Lower leg skin (tissue), 4 donors: ENCODE data around the gene EPSTI1. TPM values are rescaled to one million over a fixed set of nuclear protein-coding genes. Genes with fewer than 3 reads are reported as not detected.

Experiments used
- DNase-seq, 2 donors: peaks; one replicate each; pipeline ENCODE4 v3.0.0-alpha.2; 2019; ENCODE audit warnings: low spot score in 2 of 2
- H3K4me3 ChIP-seq: fragments of 200-600 bp; sonication (generic); 2 replicates; pipeline ENCODE4 v1.5.1; 2017; ENCODE audit warnings: mild to moderate bottlenecking, low read depth; ENCODE audit not compliant: poor library complexity, severe bottlenecking
- POLR2A ChIP-seq, 2 donors: fragments of 450-650 bp; IDR thresholded peaks; one replicate each; pipeline ENCODE4 v1.6.1; 2016 to 2017; ENCODE audit warnings: antibody characterized with exemption in 2 of 2, mild to moderate bottlenecking in 1 of 2, moderate library complexity in 1 of 2
- WGBS, 2 donors: methylation state at CpG; one replicate each; pipeline ENCODE4 v1.1.5; 2018; 5-methylcytosine and 5-hydroxymethylcytosine counted together
- intact Hi-C: fragments of 100-400 bp; cut with DNase I; formaldehyde crosslinking; loops from one replicate; pipeline ENCODE4 v1.15.0; 2023; ENCODE audit warnings: low total_unique reads
- total RNA-seq, 4 donors: library from RNA; depleted of rRNA; stranded (reverse); fragments of >200 nt; gene quantifications; one replicate each; pipeline ENCODE4 v1.1.0, GENCODE V29; 2016
- TF ChIP-seq, protein P1 (sequence below), 3 donors: fragments of 450-650 bp; IDR thresholded peaks; one replicate each; pipeline ENCODE4 v1.5.1; 2016; ENCODE audit warnings: antibody characterized with exemption in 3 of 3, mild to moderate bottlenecking in 3 of 3, moderate library complexity in 2 of 3

The EPSTI1 gene
- total RNA-seq, 4 donors from 2014 or later: 0.79 to 4.8 (median 0.91) TPM; not detected in 1

DNA sequence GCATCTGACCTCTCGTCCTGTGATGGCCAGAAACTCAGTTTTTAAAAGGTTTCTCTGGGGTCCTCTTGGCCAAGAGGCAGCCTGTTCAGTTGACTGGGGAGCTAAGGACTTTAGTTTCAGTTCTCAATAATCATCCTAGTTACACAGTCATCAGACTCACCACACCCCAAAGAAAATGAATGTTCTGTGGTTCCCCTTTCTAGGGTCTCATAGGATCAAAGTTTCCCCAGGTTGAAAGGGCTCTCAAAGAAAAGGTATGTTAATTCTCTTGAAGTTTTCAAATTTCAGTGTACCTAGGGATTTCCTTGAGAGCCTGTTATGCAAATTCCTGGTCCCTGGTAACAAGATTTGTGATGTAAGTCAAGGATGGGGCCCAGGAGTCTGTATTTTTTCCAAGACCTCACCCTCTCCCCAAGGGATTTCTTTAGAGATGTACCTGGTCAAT lies 115.7 kb downstream of the EPSTI1 start:
- 60 to 71% methylated on average over 1 of the region's 1 CpG for WGBS, 2 donors
- TF ChIP-seq POLR2A (IDR thresholded peaks at IDR 0.05): no peak
- TF ChIP-seq, protein P1, sequence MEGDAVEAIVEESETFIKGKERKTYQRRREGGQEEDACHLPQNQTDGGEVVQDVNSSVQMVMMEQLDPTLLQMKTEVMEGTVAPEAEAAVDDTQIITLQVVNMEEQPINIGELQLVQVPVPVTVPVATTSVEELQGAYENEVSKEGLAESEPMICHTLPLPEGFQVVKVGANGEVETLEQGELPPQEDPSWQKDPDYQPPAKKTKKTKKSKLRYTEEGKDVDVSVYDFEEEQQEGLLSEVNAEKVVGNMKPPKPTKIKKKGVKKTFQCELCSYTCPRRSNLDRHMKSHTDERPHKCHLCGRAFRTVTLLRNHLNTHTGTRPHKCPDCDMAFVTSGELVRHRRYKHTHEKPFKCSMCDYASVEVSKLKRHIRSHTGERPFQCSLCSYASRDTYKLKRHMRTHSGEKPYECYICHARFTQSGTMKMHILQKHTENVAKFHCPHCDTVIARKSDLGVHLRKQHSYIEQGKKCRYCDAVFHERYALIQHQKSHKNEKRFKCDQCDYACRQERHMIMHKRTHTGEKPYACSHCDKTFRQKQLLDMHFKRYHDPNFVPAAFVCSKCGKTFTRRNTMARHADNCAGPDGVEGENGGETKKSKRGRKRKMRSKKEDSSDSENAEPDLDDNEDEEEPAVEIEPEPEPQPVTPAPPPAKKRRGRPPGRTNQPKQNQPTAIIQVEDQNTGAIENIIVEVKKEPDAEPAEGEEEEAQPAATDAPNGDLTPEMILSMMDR (IDR thresholded peaks at IDR 0.05): no peak
- intact Hi-C loops: no loop called here
- H3K4me3 ChIP-seq: no peak overlapping the region
- DNase-seq: no peak

DNA sequence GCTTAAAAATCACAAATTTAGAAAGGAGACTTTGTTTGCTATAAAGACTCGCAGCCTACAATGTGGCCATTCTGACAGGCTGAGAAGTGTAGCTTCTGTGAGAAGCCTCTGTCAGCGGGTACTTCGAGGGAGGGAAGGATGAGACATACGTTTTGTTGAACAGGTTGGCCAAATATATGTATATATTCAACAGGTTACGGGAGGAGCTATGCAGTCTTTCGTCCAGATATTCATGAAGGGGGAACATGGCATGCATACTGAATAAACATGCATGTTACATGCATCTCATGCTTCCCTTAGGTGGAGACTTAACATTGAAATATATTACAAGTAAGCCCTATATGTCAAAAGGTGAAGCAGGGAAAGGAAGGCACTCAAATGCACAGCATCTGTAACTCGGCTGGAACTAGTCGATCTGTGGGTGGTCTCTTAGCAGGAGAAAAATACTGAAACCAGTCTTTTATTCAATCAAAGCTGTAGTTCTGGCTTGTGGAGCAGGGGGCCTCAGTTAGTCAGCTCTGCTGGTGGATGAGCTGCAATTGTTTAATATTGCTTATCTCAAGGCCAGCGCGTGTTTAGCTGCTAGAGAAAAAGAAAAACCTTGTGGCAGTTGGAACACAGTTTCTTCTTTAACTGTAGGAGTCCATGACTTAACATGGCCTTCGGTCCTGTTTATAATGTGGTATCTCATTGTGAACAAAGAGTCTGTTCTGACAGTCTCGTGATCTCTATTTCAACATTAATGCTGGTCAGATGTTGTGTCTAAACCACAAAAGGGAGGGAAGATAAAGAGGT lies 116.4 kb downstream of the EPSTI1 start:
- no peak overlapping the region for H3K4me3 ChIP-seq
- intact Hi-C loops: no loop called here
- no peak for DNase-seq
- TF ChIP-seq POLR2A (IDR thresholded peaks at IDR 0.05): no peak
- TF ChIP-seq, protein P1 (IDR thresholded peaks at IDR 0.05): no peak
- WGBS, 2 donors: 53 to 57% methylated on average over 12 of the region's 12 CpGs

DNA sequence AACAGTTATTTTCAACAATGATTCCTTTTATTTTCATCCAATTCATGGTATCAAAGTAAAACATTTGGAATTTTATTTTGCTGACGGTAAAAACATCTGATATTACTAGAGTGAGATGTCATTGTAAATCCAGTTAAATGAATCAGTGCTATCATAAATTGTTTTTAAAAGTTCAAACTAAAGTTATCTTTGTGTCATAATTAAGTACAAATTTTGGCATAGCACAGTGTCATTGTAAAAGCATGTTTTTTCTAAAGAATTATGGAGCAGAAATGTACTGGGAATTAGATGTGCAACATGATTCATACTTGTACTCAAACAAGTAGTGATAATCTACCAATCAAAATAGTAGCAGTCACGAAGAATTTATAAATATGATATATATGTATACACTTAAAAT lies 117.8 kb downstream of the EPSTI1 start:
- TF ChIP-seq, protein P1 (IDR thresholded peaks at IDR 0.05): no peak
- TF ChIP-seq POLR2A (IDR thresholded peaks at IDR 0.05): no peak
- intact Hi-C loops: no loop called here
- no peak for DNase-seq
- 54 to 55% methylated on average over 2 of the region's 2 CpGs for WGBS, 2 donors
- no peak overlapping the region for H3K4me3 ChIP-seq

DNA sequence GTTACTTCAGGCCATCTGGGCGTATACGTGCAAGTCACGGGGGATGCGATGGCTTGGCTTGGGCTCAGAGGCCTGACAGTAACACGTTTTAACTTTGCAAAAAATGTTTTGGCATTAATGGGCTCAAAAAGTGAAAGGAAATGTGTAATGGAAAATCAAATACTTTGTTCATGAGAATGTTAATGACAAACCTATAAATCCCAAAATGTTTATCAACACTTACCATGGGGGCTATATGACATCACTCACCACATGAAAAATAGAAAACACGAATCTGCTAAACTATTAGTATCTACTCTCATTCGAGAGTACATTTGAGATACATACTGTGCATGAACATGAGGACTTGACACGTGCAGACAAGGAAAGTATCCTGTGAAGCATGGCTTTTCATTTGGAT lies 119.0 kb downstream of the EPSTI1 start:
- no peak for DNase-seq
- no peak for TF ChIP-seq POLR2A (IDR thresholded peaks at IDR 0.05)
- TF ChIP-seq, protein P1 (IDR thresholded peaks at IDR 0.05): no peak
- intact Hi-C loops: no loop called here
- no peak overlapping the region for H3K4me3 ChIP-seq
- WGBS, 2 donors: 54 to 61% methylated on average over 8 of the region's 8 CpGs

DNA sequence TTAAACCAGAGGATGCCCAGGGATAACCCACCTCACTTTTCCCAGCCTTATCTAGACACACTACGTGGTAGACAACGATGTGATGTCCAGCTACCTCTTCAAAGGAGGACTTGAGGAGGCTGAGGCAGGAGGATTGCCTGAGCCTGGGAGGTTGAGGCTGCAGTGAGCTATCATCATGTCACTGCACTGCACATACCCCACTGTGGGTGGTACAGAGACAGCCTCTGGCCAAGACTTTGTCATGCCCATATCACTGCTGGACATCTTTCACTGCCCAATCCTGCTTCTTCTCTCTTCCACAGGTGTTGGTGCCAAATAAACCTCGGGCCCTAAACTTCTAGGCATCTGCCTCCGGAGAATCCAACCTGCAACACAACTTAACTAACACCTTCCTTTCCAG lies 124.8 kb downstream of the EPSTI1 start:
- 74 to 84% methylated on average over 4 of the region's 4 CpGs for WGBS, 2 donors
- TF ChIP-seq, protein P1 (IDR thresholded peaks at IDR 0.05): no peak
- no peak for TF ChIP-seq POLR2A (IDR thresholded peaks at IDR 0.05)
- no peak overlapping the region for H3K4me3 ChIP-seq
- no peak for DNase-seq
- intact Hi-C loops: no loop called here

DNA sequence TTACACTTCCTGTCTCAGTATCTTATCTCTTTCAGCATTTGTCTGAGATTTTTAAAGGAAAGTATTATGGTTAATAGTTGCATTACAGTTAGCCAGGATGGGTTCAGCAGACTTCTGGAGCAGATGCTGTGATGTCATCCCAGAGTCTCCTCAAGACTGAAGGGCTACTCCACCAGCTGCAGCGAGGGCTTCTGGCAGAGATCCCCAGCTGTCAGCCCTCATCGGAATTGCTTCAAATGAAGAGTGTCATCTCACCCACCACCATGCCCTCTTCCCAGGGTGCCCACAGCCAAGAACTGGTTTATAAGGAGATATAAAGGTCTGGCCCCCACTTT lies 126.3 kb downstream of the EPSTI1 start:
- no peak overlapping the region for H3K4me3 ChIP-seq
- WGBS, 2 donors: 68 to 78% methylated on average over 2 of the region's 2 CpGs
- intact Hi-C loops: no loop called here
- DNase-seq: no peak
- TF ChIP-seq, protein P1 (IDR thresholded peaks at IDR 0.05): no peak
- no peak for TF ChIP-seq POLR2A (IDR thresholded peaks at IDR 0.05)
